ENCODE results near the gene PROKR1. TPM values are rescaled to one million over a fixed set of nuclear protein-coding genes. Genes with fewer than 3 reads are reported as not detected.

Gene PROKR1
- total and polyA plus RNA-seq, 12 donors: 0.06 to 2.4 (median 0.43) TPM; not detected in 4

DNA sequence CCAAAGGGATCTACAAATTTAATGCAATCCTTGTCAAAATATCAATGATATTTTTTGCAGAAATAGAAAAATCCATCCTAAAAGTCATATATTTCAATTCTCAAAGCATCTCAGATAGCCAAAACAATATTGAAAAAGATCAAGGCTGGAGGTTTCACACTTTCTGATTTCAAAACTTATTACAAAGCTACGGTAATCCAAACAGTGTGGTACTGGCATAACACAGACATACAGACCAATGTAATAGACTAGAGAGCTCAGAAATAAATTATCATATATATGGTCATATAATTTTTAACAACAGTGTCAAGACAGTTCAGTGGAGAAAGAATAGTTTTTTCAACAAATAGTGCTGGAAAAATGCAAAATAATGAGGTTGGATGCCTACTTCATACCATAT lies 40.3 kb upstream of the PROKR1 start:
- H3K4me1 ChIP-seq (replicated peaks in 1 of 2): no peaks in the 10 kb centered on the region
- TF ChIP-seq, protein P1, sequence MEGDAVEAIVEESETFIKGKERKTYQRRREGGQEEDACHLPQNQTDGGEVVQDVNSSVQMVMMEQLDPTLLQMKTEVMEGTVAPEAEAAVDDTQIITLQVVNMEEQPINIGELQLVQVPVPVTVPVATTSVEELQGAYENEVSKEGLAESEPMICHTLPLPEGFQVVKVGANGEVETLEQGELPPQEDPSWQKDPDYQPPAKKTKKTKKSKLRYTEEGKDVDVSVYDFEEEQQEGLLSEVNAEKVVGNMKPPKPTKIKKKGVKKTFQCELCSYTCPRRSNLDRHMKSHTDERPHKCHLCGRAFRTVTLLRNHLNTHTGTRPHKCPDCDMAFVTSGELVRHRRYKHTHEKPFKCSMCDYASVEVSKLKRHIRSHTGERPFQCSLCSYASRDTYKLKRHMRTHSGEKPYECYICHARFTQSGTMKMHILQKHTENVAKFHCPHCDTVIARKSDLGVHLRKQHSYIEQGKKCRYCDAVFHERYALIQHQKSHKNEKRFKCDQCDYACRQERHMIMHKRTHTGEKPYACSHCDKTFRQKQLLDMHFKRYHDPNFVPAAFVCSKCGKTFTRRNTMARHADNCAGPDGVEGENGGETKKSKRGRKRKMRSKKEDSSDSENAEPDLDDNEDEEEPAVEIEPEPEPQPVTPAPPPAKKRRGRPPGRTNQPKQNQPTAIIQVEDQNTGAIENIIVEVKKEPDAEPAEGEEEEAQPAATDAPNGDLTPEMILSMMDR (IDR thresholded peaks at IDR 0.05): no peak
- TF ChIP-seq POLR2A (IDR thresholded peaks at IDR 0.05): no peak
- H3K4me3 ChIP-seq: no peak overlapping the region
- no peaks in the 10 kb centered on the region for H3K36me3 ChIP-seq (replicated peaks in 1 of 2)
- 87 to 98% (median 93%) methylated on average over 1 of the region's 1 CpG for WGBS, 4 donors
- peaks cover 0 to 5% (median 0%) of the 10 kb centered on the region in 3 donors for H3K9me3 ChIP-seq (replicated peaks in 1 of 3)
- H3K27ac ChIP-seq: no peak overlapping the region
- intact Hi-C loops (cut with DNase I): no loop called here
- no peak for DNase-seq
- no peaks in the 10 kb centered on the region for H3K27me3 ChIP-seq

DNA sequence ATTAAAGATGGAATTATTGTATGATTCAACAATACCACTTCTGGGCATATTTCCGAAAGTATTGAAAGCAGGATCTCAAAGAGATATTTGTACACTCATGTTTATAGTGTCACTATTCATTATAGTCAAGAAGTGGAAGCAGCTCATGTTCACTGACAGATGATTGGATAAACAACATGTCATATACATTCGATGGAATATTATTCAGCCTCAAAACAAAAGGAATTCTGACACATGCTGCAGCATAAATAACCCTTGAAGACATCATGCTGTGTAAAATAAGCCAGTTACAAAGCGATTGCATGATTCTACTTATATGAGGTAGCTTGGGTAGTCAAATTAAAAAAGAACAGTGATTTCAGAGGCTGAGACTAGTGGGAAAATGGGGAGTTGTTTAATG lies 39.3 kb upstream of the PROKR1 start:
- WGBS, 4 donors: 82 to 90% (median 86%) methylated on average over 3 of the region's 3 CpGs
- intact Hi-C loops (cut with DNase I): no loop called here
- H3K36me3 ChIP-seq (replicated peaks in 1 of 2): no peaks in the 10 kb centered on the region

DNA sequence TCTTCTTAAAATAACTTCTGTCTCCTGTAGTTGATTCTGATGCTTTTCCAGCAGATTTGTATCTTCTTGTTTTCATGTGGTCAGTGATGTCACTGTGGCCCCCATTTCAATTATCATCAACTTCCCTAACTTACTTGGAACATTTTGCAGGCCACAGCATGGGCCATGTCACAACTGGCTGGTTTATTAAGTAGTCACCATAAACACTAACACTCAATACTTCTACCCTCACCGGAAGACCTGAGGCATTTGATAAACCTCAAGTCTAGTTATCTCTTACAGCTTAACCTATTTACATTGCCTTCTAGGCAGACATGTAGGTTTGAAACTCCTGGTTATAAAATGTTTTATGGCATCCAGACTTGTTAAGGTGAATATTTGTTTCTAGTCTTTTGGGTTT lies 37.4 kb upstream of the PROKR1 start:
- Histone ChIP-seq H3K4me3 (no peak overlapping the region), H3K27ac (no peak overlapping the region), H3K36me3 (replicated peaks in 1 of 2) (no peaks in the 10 kb centered on the region), H3K4me1 (replicated peaks in 1 of 2) (no peaks in the 10 kb centered on the region), H3K27me3 (no peaks in the 10 kb centered on the region), H3K9me3 (replicated peaks in 1 of 3) (peaks cover 0 to 5% (median 0%) of the 10 kb centered on the region in 3 donors)
- TF ChIP-seq POLR2A (IDR thresholded peaks at IDR 0.05): no peak
- TF ChIP-seq, protein P1 (IDR thresholded peaks at IDR 0.05): no peak
- 90 to 100% (median 91%) methylated on average over 1 of the region's 1 CpG for WGBS, 4 donors
- DNase-seq: no peak
- intact Hi-C loops (cut with DNase I): no loop called here

More for the DNA sequence above, 39.3 kb upstream of the PROKR1 start:
- DNase-seq: no peak
- Histone ChIP-seq H3K27ac (no peak overlapping the region), H3K9me3 (replicated peaks in 1 of 3) (peaks cover 0 to 5% (median 0%) of the 10 kb centered on the region in 3 donors), H3K27me3 (no peaks in the 10 kb centered on the region), H3K4me3 (no peak overlapping the region), H3K4me1 (replicated peaks in 1 of 2) (no peaks in the 10 kb centered on the region)
- TF ChIP-seq, protein P1 (IDR thresholded peaks at IDR 0.05): no peak
- TF ChIP-seq POLR2A (IDR thresholded peaks at IDR 0.05): no peak

DNA sequence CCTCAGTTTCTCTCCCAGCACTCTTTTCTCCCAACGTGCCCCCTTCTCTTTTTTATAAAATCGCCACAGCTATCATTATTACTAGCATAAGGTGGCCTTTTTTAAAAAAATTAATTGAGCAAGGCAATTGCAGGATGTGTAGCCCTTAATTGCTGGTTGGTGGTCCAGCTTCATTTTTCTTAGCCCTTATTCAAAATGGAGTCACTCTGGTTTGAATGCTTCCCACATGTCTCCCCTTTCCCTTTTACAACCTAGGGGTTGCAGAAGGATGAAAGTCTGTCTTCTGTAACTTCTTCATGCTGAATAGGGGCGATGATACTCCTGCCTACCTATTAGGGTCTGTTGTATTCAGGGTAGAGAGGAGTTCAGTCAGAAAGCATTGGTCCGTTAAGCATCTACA lies 36.6 kb upstream of the PROKR1 start:
- DNase-seq: no peak
- WGBS, 4 donors: 75 to 85% (median 79%) methylated on average over 3 to 4 of the region's 4 CpGs
- TF ChIP-seq POLR2A (IDR thresholded peaks at IDR 0.05): no peak
- TF ChIP-seq, protein P1 (IDR thresholded peaks at IDR 0.05): no peak

More for the DNA sequence above, 36.6 kb upstream of the PROKR1 start:
- Histone ChIP-seq H3K4me1 (replicated peaks in 1 of 2) (no peaks in the 10 kb centered on the region), H3K9me3 (replicated peaks in 1 of 3) (no peaks in the 10 kb centered on the region), H3K36me3 (replicated peaks in 1 of 2) (no peaks in the 10 kb centered on the region), H3K27me3 (no peaks in the 10 kb centered on the region), H3K4me3 (no peak overlapping the region), H3K27ac (no peak overlapping the region)
- intact Hi-C loops (cut with DNase I): no loop called here
